Stimulated activated CD4-positive, alpha-beta T cell treated with anti-CD3 and anti-CD28 coated beads, Interleukin-12 subunit alpha, Interleukin-12 subunit beta, amount 100 ng/mL, for 48 hours (primary cell): ENCODE data around the gene TARM1.

Experiments
- DNase-seq, 3 donors: peaks; one replicate each; pipeline ENCODE4 v3.0.0-alpha.2; 2020; ENCODE audit warnings: low read depth in 2 of 3, low spot score in 1 of 3

Gene TARM1

DNA sequence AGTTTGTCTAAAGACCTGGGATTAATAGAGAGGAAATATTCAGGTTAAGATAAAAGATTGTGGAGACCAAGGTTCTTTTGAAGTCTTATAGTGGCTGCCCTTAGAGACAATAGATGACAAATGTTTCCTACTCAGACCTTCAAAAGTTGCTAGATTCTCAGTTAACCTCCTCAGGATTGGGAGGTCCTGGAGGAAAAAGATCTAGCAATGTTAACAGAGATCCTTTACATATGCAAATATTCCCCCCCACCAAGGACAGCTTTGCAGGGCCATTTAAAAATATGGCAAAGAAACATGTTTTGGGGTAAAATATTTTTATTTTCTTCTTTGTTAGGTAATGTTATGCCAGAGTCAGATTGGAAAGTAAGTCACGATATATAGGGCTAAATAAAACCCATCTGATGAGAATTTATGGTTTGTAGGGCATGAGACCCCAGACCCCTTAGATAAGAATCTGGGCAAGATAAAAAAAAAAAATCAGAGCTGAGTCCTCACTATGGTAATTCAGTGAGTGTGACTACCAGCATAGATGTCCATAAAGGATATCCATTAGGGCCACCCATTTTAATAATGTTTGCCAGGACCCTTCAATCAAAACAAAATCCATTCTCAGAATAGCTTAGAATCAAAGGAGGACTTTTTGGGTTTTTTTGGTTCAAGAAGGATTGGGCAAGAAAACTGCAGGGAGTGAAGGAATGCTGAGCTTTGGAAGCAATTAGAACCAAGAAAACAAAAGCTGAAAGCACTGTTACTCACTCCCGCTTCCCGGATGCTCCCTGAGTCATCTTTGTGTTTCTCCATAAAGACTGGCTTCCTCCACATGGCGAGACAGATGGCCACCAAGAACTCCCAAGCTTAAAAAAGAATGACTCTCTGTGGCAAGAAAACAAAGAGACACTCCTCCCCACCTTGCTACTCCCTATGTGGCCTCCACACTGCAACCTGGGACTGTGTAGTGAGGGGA, 45.7 kb downstream of the TARM1 start:
- no peak for DNase-seq

- no peak for DNase-seq
These were observed 50.1 kb downstream of the TARM1 start for GRCh38 chr19:54030895-54031586.

DNA sequence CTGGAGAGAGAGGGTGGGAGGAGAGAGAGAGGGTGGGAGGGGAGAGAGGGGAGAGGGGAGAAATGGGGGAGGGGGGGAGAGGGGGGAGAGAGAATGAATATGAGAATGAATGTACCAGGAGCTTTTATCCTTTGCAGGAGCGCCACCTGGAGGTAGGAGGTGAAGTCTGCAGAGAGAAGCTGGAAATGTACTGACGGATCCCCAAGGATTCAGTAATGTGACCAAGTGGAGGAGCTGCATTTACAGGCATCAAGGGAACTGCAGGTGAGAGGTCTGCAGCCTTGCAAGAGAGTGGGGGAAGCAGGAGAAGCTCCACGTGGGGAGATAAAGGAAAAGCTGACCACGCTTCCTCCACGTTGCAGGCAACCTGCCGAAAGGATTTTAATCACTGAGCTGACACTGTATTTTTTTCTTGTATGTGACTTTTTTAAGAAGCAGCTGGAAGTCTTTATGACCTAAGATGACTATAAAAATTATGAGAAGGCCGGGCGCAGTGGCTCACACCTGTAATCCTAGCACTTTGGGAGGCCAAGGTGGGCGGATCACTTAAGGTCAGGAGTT, 51.2 kb downstream of the TARM1 start:
- peak; percentile 21 to 51 (median 29) for DNase-seq

DNA sequence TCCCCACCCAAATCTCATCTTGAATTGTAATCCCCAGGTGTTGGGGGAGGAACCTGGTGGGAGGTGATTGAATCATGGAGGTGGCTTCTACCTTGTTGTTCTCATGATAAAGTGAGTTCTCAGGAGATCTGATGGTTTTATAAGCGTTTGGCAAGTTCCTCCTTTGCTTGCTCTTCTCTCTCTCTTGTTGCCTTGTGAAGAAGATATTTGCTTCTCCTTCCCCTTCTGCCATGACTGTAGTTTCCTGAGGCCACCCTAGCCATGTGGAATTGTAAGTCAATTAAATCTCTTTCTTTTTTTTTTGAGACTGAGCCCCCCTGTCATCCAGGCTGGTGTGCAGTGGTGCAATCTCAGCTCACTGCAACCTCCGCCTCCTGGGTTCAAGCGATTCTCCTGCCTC, 51.9 kb downstream of the TARM1 start:
- no peak for DNase-seq

GRCh38 chr19:54026656-54027055, 54.5 kb downstream of the TARM1 start:
- no peak for DNase-seq

DNA sequence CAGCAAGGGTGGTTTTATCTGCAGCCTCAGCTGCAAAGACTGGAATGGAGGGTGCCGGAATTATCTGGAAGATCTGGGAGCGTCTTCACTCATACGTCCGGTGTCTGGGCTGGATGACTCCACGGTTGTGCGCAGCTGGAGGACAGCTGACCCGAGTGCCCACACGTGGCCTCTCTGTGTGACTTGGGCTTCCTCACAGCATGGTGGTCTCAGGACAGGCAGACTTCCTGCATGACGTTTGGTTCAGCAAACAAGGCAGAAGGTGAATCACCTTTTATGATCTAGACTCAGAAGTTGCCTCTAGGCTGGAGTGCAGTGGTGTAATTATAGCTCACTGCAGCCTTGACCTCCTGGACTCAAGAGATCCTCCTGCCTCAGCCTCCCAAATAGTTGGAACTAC, 56.5 kb downstream of the TARM1 start:
- no peak for DNase-seq

- no peak for DNase-seq
These were observed 58.0 kb downstream of the TARM1 start for GRCh38 chr19:54023191-54023590.

DNA sequence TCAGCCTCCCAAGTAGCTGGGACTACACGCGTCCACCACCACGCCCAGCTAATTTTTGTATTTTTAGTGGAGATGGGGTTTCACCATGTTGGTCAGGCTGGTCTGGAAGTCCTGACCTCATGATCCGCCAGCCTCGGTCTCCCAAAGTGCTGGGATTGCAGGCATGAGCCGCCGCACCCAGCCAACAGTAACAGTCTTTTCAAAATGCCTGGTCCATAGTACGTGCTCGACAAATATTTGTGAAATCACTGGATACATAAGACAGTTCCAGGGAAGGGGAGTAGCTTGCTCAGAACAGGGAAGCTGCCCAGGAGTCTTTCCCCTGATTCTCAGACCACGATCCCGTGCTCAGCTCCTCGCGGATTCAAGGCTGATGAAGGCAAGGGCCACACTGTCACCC, 59.2 kb downstream of the TARM1 start:
- DNase-seq: no peak

- DNase-seq: no peak
These were observed 59.8 kb downstream of the TARM1 start for GRCh38 chr19:54021363-54021762.
